ENCODE measurements around the gene CDRT15L2.
A peak's percentile ranks its signal among the peaks of the same experiment; 100 is the strongest.
"Not testable (repeated sequence)": the region's sequence is repeated elsewhere in the genome, so short reads cannot be mapped to it uniquely, and the experiment has no call there.

Gene CDRT15L2

DNA sequence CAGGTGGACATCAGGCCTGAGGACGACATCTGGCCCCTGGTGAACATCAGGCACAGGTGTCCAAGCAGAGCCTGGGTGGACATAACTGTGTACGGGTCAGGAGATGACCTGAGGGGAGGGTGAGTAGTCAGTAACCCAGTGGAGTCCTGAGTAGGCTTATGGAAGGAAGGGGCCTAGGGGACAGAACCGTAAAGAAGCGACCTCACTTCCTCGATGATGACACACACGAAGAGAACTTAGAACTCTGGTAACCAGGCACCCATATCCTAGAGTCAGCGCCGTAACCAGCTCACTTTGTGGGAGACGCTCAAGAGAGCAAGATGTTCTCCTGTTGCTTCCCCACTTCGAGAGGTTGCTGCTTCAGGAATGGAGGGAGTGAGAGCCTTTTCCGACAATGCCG lies at the start of gene CDRT15L2:
Gene CDRT15L2, plus strand, starts transcription at position 301 of the 400 bp plus-strand sequence. Its CDS starts 20 bp downstream, at position 321.
- not testable (repeated sequence) for H2AFZ ChIP-seq (ENCODE audit: low read length, unreplicated experiment); H3K4me1 ChIP-seq (ENCODE audit: control insufficient read depth, insufficient read depth, low read length, unreplicated experiment); H3K27me3 ChIP-seq (ENCODE audit: insufficient read depth, low read length); H3K36me3 ChIP-seq (ENCODE audit: insufficient read depth, low read length); H3K4me3 ChIP-seq (ENCODE audit: low read depth, low read length); H3K79me2 ChIP-seq (ENCODE audit: control insufficient read depth, insufficient read depth, low read length, unreplicated experiment); H3K27ac ChIP-seq (ENCODE audit: low read depth, low read length)

DNA sequence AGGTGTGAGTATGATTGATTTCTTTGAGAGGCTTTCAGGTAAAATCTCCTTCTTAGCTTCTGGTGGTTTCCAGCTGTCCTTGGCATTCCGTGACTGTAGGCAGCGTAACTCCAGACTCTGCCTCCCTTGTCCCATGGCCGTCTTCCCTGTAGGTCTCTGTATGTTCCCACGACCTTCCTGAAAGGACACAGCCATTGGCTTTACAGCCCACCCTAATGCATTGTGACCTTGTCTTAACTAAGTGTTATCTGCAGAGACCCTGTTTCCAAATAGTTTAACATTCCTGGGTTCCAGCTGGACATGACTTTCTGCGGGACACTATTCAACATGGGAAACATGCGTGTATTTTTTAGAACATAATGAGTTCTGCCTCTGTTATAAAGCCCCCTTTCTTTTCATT lies 49.4 kb upstream of the CDRT15L2 start:
- not testable (repeated sequence) for H3K27ac ChIP-seq (ENCODE audit: low read depth, low read length); H3K4me1 ChIP-seq (ENCODE audit: control insufficient read depth, insufficient read depth, low read length, unreplicated experiment); H3K27me3 ChIP-seq (ENCODE audit: insufficient read depth, low read length); H3K4me3 ChIP-seq (ENCODE audit: low read depth, low read length); H2AFZ ChIP-seq (ENCODE audit: low read length, unreplicated experiment); H3K36me3 ChIP-seq (ENCODE audit: insufficient read depth, low read length); H3K79me2 ChIP-seq (ENCODE audit: control insufficient read depth, insufficient read depth, low read length, unreplicated experiment)

DNA sequence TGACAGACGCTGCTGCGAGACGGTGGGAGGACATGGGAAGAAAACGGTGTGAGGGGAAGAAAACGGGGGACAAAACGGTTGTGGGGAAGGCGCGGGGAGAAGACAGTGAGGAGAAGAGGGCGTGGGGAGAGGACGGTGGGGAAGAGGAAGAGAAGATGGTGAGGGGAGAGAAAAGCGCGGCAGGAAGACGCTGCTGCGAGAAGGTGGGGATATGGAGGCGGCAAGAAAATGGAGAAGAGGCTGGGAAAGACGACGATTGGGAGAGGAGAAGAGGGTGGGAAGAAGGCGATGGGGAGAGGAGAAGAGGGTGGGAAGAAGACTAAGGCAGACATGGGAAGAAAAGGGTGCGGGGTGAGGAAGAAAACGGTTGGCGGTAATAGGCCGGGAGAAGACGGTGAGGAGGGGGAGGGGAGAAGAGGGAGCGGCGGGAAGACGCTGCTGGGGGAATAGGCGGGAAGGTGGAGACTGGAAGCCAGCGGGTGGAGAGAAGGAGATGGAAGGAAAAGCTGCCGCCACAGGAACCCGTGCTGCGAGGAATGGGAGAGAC lies 46.9 kb upstream of the CDRT15L2 start:
- H3K36me3 ChIP-seq (ENCODE audit: insufficient read depth, low read length); H3K4me1 ChIP-seq (ENCODE audit: control insufficient read depth, insufficient read depth, low read length, unreplicated experiment); H3K27me3 ChIP-seq (ENCODE audit: insufficient read depth, low read length); H2AFZ ChIP-seq (ENCODE audit: low read length, unreplicated experiment); H3K79me2 ChIP-seq (ENCODE audit: control insufficient read depth, insufficient read depth, low read length, unreplicated experiment): not testable (repeated sequence)
- H3K4me3 ChIP-seq (ENCODE audit: low read depth, low read length): peak overlapping the region; percentile 76
- peak overlapping the region; percentile 59 for H3K27ac ChIP-seq (ENCODE audit: low read depth, low read length)

DNA sequence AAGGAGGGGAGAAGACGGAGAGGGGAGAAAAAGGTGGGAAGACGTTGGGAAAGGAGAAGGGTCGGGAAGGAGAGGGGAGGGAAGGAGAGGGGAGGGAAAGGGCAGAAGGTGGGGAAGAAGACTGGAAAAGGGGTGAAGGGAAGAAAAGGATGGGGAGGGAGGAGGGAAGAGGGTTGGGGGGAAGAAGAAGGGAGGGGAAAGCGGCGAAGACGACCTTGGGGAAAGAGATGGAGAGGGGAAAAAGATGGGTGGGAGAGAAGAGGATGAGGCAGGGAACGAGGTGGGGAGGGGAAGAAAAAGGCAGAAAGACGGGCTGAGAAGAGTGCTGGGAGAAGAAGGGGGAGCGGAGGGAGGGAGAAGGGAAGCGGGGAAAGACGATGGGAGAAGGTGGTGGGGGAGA lies 46.3 kb upstream of the CDRT15L2 start:
- not testable (repeated sequence) for H2AFZ ChIP-seq (ENCODE audit: low read length, unreplicated experiment); H3K4me1 ChIP-seq (ENCODE audit: control insufficient read depth, insufficient read depth, low read length, unreplicated experiment); H3K27me3 ChIP-seq (ENCODE audit: insufficient read depth, low read length); H3K27ac ChIP-seq (ENCODE audit: low read depth, low read length); H3K79me2 ChIP-seq (ENCODE audit: control insufficient read depth, insufficient read depth, low read length, unreplicated experiment); H3K36me3 ChIP-seq (ENCODE audit: insufficient read depth, low read length)
- peak overlapping the region; percentile 76 for H3K4me3 ChIP-seq (ENCODE audit: low read depth, low read length)

DNA sequence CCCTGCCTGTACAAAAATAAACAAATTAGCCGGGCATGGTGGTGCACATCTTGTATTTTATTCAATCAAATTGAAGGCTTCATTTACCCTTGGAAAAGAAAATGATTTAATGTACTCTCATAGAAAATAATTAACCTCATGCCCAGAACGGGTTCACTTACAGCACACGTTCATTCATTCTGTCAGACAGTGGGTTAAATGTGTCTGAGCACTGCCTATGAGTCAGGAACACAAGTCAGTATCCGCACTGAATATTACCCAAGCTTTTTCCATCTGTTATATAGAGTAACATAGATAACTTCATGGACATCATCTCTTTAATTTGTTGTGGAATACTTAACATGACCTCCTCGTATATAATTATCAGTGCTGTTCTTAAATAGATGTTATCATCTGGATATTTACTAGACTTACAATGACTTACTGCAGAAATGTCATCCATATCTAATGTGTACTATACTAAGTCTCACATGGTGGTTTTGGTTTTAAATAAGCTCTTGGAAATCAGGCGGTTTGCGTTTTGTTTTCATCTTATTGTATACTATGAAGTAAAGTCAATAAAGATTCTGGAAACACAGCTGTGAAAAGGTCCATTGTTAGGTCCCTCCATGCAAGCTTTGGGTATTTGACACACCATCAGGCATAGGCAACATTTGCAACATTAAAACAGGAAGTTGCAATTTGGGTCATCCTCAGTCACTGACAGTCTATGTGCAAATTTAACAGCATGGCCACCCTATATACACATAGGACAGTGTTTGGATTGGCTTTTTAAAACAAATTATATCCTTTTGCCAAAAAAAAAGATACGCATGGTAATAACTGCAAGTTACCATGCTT lies 44.6 kb upstream of the CDRT15L2 start:
- H3K4me3 ChIP-seq (ENCODE audit: low read depth, low read length); H3K4me1 ChIP-seq (ENCODE audit: control insufficient read depth, insufficient read depth, low read length, unreplicated experiment); H3K79me2 ChIP-seq (ENCODE audit: control insufficient read depth, insufficient read depth, low read length, unreplicated experiment); H3K27me3 ChIP-seq (ENCODE audit: insufficient read depth, low read length); H2AFZ ChIP-seq (ENCODE audit: low read length, unreplicated experiment); H3K36me3 ChIP-seq (ENCODE audit: insufficient read depth, low read length); H3K27ac ChIP-seq (ENCODE audit: low read depth, low read length): not testable (repeated sequence)

DNA sequence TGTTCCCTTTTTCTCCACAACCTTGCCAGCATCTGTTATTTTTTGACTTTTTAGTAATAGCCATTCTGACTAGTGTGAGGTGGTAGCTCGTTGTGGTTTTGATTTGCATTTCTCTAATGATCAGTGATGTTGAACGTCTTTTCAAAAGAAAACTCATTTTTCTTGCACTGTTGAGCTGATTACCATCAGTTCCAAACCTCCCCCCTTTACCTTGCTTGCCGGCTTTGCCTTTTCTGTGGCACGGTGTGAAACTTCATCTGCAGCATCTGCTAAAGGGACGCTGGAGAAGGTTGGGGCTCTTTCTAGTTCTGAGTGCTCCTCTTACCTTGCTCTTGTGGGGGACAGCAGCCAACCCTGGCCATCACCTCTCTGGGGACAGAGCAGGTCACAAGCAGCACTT lies 39.1 kb upstream of the CDRT15L2 start:
- H3K27ac ChIP-seq (ENCODE audit: low read depth, low read length): not testable (repeated sequence)

DNA sequence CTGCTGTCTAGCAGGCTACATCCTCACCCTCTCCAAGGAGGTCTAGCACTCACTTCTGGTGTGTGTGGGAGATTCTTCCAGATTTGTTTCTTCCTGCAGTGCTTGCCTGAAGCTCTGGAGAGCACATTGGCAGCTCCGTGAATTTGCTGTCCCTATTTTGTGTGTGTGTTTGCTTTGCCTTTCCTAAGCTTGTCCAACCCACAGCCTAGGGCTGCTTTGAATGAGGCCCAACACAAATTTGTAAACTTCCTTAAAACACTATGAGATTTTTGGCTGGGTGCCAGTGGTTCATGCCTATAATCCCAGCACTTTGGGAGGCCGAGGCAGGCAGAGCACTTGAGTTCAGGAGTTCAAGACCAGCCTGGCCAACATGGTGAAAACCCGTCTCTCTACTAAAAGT lies 38.7 kb upstream of the CDRT15L2 start:
- H2AFZ ChIP-seq (ENCODE audit: low read length, unreplicated experiment); H3K4me1 ChIP-seq (ENCODE audit: control insufficient read depth, insufficient read depth, low read length, unreplicated experiment); H3K4me3 ChIP-seq (ENCODE audit: low read depth, low read length); H3K27ac ChIP-seq (ENCODE audit: low read depth, low read length); H3K79me2 ChIP-seq (ENCODE audit: control insufficient read depth, insufficient read depth, low read length, unreplicated experiment); H3K27me3 ChIP-seq (ENCODE audit: insufficient read depth, low read length); H3K36me3 ChIP-seq (ENCODE audit: insufficient read depth, low read length): not testable (repeated sequence)

More for the DNA sequence above, 39.1 kb upstream of the CDRT15L2 start:
- not testable (repeated sequence) for H3K4me3 ChIP-seq (ENCODE audit: low read depth, low read length); H3K4me1 ChIP-seq (ENCODE audit: control insufficient read depth, insufficient read depth, low read length, unreplicated experiment); H2AFZ ChIP-seq (ENCODE audit: low read length, unreplicated experiment); H3K36me3 ChIP-seq (ENCODE audit: insufficient read depth, low read length); H3K79me2 ChIP-seq (ENCODE audit: control insufficient read depth, insufficient read depth, low read length, unreplicated experiment); H3K27me3 ChIP-seq (ENCODE audit: insufficient read depth, low read length)

DNA sequence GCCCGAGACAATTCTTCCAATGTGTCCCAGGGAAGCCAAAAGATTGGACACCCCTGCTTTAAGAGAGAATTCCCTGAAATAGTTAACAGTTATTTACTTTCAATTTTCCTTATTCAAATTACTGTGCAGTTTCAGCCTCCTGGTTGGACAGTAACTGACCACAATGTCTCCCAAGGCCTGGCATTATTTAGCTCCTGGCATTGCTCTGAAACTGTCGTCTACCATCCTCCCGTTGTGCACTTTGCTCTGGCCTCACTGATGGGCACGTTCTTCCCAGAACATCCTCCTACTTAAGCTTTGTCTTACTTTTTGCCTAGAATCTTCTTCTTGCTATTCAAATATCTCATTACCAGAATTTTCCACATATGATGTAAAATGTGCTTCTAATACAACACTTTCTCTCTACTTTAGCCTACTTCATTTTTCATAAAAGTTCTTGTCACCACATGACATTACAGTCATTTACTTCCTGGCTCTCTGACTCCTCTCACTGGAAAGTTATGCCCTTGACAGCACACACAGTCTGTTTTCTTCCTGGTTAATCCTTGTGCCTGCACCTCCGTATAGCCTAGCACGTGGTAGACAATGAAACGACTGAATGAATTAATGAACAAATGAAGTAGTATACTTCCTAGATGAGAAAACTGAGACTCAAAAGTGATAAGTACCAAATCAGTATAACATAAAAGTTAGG lies 37.5 kb upstream of the CDRT15L2 start:
- H3K27ac ChIP-seq (ENCODE audit: low read depth, low read length); H3K27me3 ChIP-seq (ENCODE audit: insufficient read depth, low read length); H3K4me1 ChIP-seq (ENCODE audit: control insufficient read depth, insufficient read depth, low read length, unreplicated experiment); H3K79me2 ChIP-seq (ENCODE audit: control insufficient read depth, insufficient read depth, low read length, unreplicated experiment); H3K36me3 ChIP-seq (ENCODE audit: insufficient read depth, low read length); H3K4me3 ChIP-seq (ENCODE audit: low read depth, low read length); H2AFZ ChIP-seq (ENCODE audit: low read length, unreplicated experiment): not testable (repeated sequence)

DNA sequence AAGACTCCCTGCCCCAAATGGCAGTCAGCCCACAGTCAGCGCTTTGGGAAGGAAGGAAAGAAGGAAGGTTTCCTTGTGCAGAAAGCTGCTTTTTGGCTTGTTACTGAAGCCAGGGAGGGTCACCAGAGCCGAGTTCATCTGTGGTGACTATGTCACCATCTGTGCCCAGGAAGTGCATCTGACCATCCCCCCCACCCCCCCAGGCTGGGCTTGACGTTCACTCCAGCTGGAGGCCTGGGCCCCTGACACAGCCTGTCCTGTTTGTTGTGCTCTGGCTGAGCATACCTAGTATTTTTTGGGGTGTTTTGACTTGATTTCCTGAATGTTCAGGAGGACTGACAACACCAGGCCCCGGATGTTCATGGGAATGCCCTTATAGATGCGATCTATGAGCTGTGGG lies 31.6 kb upstream of the CDRT15L2 start:
- not testable (repeated sequence) for H3K4me1 ChIP-seq (ENCODE audit: control insufficient read depth, insufficient read depth, low read length, unreplicated experiment); H2AFZ ChIP-seq (ENCODE audit: low read length, unreplicated experiment); H3K4me3 ChIP-seq (ENCODE audit: low read depth, low read length); H3K27me3 ChIP-seq (ENCODE audit: insufficient read depth, low read length); H3K27ac ChIP-seq (ENCODE audit: low read depth, low read length); H3K36me3 ChIP-seq (ENCODE audit: insufficient read depth, low read length); H3K79me2 ChIP-seq (ENCODE audit: control insufficient read depth, insufficient read depth, low read length, unreplicated experiment)

DNA sequence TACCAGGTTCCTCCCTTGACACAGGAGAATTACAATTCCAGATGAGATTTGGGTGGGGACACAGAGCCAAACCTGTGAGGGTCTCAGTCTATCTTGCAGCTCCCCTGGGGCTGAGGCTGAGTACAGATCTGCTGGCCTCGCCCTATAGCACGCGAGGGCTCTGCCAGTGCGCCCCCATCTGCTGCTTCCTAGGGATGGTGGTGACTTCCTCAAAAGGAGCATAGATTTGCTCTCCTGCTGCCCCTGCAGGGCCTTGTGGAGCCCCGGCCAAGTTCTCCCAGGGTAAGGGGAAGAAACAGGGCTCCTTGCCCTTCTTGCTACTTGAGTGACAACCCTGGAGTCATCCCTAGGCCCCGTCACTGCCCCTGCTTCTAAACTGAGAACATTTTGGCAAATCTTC lies 26.6 kb upstream of the CDRT15L2 start:
- H3K27me3 ChIP-seq (ENCODE audit: insufficient read depth, low read length); H3K4me3 ChIP-seq (ENCODE audit: low read depth, low read length); H2AFZ ChIP-seq (ENCODE audit: low read length, unreplicated experiment); H3K79me2 ChIP-seq (ENCODE audit: control insufficient read depth, insufficient read depth, low read length, unreplicated experiment); H3K27ac ChIP-seq (ENCODE audit: low read depth, low read length); H3K4me1 ChIP-seq (ENCODE audit: control insufficient read depth, insufficient read depth, low read length, unreplicated experiment); H3K36me3 ChIP-seq (ENCODE audit: insufficient read depth, low read length): not testable (repeated sequence)

DNA sequence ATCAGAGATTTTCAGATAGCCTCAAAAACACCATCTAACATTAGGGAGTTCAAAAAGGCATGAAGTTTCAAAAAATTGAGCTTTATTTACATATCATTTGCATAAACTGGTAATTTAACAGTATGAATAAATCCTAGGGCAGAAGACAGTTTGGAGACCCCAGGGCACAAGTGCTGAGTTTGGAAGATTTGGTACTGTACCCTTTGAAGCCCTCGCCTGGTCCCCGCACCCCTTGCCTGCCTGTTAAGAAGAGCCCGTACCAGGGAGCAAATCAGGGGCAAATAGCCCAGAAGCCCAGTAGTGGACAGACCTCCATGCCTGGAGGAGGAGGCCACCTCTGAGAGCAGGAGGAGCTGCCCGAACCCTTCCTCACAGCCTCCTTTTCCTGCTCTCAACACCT lies 24.8 kb upstream of the CDRT15L2 start:
- not testable (repeated sequence) for H3K27ac ChIP-seq (ENCODE audit: low read depth, low read length)

More for the DNA sequence above, 24.8 kb upstream of the CDRT15L2 start:
- not testable (repeated sequence) for H3K27me3 ChIP-seq (ENCODE audit: insufficient read depth, low read length); H2AFZ ChIP-seq (ENCODE audit: low read length, unreplicated experiment); H3K4me1 ChIP-seq (ENCODE audit: control insufficient read depth, insufficient read depth, low read length, unreplicated experiment); H3K36me3 ChIP-seq (ENCODE audit: insufficient read depth, low read length); H3K4me3 ChIP-seq (ENCODE audit: low read depth, low read length); H3K79me2 ChIP-seq (ENCODE audit: control insufficient read depth, insufficient read depth, low read length, unreplicated experiment)

Data from ACC112 (cell line).